GM15510 (cell line): ENCODE measurements around the gene RAMP3.

Experiments
- POLR2A ChIP-seq: IDR thresholded peaks from 3 replicates; pipeline ENCODE4 v1.6.1; 2011; ENCODE audit warnings: borderline replicate concordance; ENCODE audit not compliant: insufficient read length; ENCODE audit errors: extremely low read depth

Gene RAMP3

DNA sequence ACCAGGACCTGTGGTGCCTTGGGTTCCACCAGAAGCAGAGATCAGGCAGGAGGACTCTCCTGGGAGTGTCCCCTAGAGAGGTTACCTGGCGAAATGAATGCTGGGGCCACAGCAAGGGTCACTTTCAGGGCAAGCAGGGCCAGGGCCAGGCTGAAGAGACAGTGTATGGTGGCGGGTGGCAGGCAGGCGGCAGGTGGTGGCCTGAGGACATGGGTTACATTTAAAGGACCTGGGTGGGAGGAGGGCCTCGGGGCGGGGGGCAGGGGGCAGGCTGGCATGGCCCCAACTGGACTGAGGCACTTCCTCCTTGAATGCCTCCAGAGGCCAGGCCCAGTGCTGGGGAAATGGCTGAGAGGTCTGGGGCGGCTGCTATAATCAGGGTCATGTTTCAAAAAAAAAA lies 31.4 kb upstream of the RAMP3 start:
- TF ChIP-seq POLR2A = no peak

GRCh38 chr7:45126920-45127319 lies 30.7 kb upstream of the RAMP3 start:
- no peak for TF ChIP-seq POLR2A

GRCh38 chr7:45129181-45129800 lies 28.3 kb upstream of the RAMP3 start:
- TF ChIP-seq POLR2A = no peak

GRCh38 chr7:45129906-45130305 lies 27.7 kb upstream of the RAMP3 start:
- no peak for TF ChIP-seq POLR2A

GRCh38 chr7:45130910-45131309 lies 26.7 kb upstream of the RAMP3 start:
- no peak for TF ChIP-seq POLR2A

DNA sequence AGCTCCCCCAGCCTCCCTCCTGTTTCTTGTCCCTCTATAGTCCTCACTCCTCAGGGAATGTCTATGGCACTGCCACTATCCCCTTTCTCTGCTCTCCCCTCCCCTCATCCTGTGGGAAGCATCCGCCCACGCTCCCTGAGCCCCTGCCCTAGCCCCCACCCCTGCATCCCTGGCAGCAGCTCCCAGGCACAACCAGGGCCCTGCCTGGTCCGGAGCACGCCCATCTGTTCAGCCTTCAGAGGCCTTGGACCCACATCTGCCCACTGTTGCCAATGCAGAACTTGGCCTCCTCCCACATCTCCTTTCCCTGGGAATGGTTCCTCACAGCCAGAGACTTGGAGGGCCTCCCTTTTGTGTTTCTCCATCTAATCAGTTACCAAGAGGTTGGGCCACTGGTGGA lies 25.7 kb upstream of the RAMP3 start:
- no peak for TF ChIP-seq POLR2A

GRCh38 chr7:45132708-45133320 lies 24.8 kb upstream of the RAMP3 start:
- no peak for TF ChIP-seq POLR2A

GRCh38 chr7:45133352-45133751 lies 24.2 kb upstream of the RAMP3 start:
- TF ChIP-seq POLR2A = no peak

- TF ChIP-seq POLR2A = no peak
These were observed 23.7 kb upstream of the RAMP3 start for GRCh38 chr7:45133877-45134276.

GRCh38 chr7:45136106-45137060 lies 21.2 kb upstream of the RAMP3 start:
- TF ChIP-seq POLR2A = no peak

- TF ChIP-seq POLR2A = no peak
These were observed 18.9 kb upstream of the RAMP3 start for GRCh38 chr7:45138433-45139267.

DNA sequence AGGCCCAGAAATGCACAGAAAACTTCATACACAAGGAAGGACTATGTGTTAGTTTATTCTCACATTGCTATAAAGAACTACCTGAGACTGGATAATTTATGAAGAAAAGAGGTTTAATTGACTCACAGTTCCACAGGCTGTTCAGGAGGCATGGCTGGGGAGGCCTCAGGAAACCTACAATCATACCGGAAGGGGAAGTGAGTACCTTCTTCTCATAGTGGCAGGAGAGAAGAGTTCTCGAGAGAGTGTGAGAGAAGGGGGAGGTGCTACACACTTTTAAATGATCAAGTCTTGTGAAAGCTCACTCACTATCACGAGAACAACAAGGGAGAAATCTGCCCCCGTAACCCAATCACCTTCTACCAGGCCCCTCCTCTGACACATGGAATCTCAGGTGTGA lies 16.8 kb upstream of the RAMP3 start:
- no peak for TF ChIP-seq POLR2A

- no peak for TF ChIP-seq POLR2A
These were observed 14.0 kb upstream of the RAMP3 start for GRCh38 chr7:45143616-45144015.

- no peak for TF ChIP-seq POLR2A
These were observed 11.7 kb upstream of the RAMP3 start for GRCh38 chr7:45145881-45146280.

DNA sequence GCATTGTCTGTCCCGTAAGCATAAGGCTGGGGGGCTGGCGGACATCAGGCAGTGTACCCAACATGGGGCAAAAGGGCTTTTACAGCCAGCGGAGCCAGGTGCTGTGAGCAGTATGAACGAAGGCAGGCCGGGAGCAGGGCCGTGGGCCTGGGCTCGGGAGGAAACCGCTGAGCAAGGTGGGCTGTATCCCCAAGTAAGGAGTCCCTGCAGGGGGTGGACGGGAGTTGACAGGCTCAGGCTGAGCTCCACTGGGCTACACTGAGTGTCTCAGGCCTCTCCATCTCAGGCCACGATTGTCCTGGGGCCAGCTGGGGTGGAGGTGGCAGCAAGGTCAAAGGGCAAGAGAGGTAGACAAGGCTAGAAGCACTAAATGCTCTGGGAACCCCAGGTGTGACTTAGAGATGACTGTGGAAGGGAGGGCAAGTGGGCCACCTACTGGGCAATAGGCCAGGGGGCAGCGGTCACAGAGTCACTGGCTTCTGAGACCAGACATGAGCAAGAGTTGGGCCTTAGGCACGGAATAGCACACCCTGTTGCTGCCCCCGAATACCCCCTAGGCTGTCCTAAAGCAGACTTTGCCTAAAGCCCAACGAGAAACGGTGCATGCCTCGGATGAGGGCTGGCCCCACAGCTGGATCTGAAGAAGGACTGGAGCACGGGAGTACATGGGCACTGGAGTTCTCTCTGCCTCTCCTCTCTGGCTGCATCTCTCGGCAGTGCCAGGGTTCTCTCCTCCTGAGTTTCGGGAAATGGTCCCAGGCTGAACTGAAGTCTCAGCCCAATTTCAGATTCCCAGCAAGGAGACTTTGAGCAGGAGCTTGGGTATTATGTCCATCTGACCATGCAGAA lies 10.8 kb upstream of the RAMP3 start:
- no peak for TF ChIP-seq POLR2A
